Mucosa of descending colon (tissue), 3 donors: ENCODE measurements around the gene PAPPA2. TPM values are rescaled to one million over a fixed set of nuclear protein-coding genes. Genes with fewer than 3 reads are reported as not detected.

Source experiments
- ATAC-seq: fragments of 200-7000 bp; cut with Tn5 transposase; one replicate; pipeline ENCODE4 v1.9.1; 2020; ENCODE audit warnings: mild to moderate bottlenecking, moderate library complexity
- DNase-seq, 3 donors: peaks; one replicate each; pipeline ENCODE4 v3.0.0-alpha.2; 2020
- H3K36me3 ChIP-seq: fragments of 200-600 bp; one replicate; pipeline ENCODE4 v1.8.0; 2021; ENCODE audit warnings: low read depth, mild to moderate bottlenecking
- H3K4me1 ChIP-seq: fragments of 200-600 bp; one replicate; pipeline ENCODE4 v1.8.0; 2021; ENCODE audit warnings: low read depth, mild to moderate bottlenecking
- H3K4me3 ChIP-seq: fragments of 200-600 bp; one replicate; pipeline ENCODE4 v1.8.0; 2021; ENCODE audit warnings: mild to moderate bottlenecking
- H3K9me3 ChIP-seq: fragments of 200-600 bp; one replicate; pipeline ENCODE4 v1.8.0; 2021; ENCODE audit warnings: mild to moderate bottlenecking
- intact Hi-C, 2 donors: fragments of 100-400 bp; cut with DNase I in 1 of 2; cut with micrococcal nuclease in 1 of 2; formaldehyde crosslinking; loops; one replicate each; pipeline versions ENCODE4 v1.11.0 to v1.11.1; 2022; cut with DNase I, micrococcal nuclease
- total RNA-seq, 3 donors: library from RNA; stranded (reverse); fragmentation: NEBNext Ultra II Directional in 2 of 3; extraction: Animal tissue kit (Norgen Biotek cat#: 25700) in 2 of 3; gene quantifications; one replicate each; pipeline versions ENCODE4 v1.2.1 to v1.2.4, GENCODE V29; 2021 to 2023
- TF ChIP-seq, protein P1 (sequence below): fragments of 200-600 bp; IDR thresholded peaks from one replicate; pipeline ENCODE4 v1.8.0; 2022; ENCODE audit warnings: antibody characterized with exemption, mild to moderate bottlenecking
- donor health status: DM: no; HTN: no; CAD: no; lungs with moderate emphysema.
- donor health status: DM: no; HTN: no; CAD: no.
- donor health status: DM: no; HTN: yes; CAD: no.

Gene PAPPA2
- total RNA-seq, 3 donors from 2014 or later = 1.0 to 5.1 (median 1.1) TPM

DNA sequence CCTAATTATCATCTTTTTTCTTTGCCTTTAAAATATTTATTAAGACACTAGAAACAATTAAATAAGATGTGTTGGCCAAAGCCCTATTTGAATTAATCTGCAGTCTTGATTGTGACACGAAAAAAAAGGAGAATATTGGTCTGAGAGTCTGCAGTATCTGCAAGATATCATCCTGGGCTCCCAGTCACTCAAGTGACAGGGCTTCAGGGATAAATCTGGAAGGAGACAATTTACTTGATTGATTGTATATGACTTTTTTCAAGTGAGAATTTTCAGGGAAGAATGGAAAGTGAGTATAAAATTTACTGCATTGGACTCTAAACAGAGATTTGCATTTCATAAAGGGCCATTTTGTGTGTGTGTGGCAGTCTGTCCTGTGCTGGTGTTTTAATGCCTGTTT is 233.7 kb downstream of the PAPPA2 start:
- Histone ChIP-seq H3K36me3 (no peaks in the 10 kb centered on the region), H3K4me1 (no peaks in the 10 kb centered on the region), H3K4me3 (no peak overlapping the region), H3K9me3 (no peaks in the 10 kb centered on the region)
- no peak for DNase-seq
- ATAC-seq = no peak
- intact Hi-C loops = no loop called here
- TF ChIP-seq, protein P1, sequence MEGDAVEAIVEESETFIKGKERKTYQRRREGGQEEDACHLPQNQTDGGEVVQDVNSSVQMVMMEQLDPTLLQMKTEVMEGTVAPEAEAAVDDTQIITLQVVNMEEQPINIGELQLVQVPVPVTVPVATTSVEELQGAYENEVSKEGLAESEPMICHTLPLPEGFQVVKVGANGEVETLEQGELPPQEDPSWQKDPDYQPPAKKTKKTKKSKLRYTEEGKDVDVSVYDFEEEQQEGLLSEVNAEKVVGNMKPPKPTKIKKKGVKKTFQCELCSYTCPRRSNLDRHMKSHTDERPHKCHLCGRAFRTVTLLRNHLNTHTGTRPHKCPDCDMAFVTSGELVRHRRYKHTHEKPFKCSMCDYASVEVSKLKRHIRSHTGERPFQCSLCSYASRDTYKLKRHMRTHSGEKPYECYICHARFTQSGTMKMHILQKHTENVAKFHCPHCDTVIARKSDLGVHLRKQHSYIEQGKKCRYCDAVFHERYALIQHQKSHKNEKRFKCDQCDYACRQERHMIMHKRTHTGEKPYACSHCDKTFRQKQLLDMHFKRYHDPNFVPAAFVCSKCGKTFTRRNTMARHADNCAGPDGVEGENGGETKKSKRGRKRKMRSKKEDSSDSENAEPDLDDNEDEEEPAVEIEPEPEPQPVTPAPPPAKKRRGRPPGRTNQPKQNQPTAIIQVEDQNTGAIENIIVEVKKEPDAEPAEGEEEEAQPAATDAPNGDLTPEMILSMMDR = no peak

DNA sequence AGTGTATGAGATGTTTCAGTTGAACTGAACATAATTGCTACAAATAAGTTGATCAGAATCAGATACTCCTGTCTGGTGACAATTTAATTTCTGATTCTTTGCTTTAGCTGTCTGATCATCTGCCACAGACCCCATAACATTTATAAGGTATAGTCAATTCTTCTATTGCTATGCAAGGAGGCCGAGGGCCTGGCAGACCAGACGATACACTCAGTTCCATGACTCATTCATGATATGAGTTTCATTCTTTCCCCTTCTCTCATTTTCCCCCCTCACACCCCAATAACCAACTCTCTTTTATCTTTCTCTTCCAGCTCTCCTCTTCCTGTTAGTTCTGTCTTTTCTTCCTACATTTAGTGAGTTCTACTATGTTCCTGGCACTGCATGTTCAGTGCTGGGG is 236.8 kb downstream of the PAPPA2 start:
- intact Hi-C loops = no loop called here
- H3K4me1 ChIP-seq = no peaks in the 10 kb centered on the region
- TF ChIP-seq, protein P1 = no peak
- DNase-seq (no peak), ATAC-seq (no peak)
- H3K9me3 ChIP-seq = no peaks in the 10 kb centered on the region
- H3K4me3 ChIP-seq = no peak overlapping the region
- H3K36me3 ChIP-seq = no peaks in the 10 kb centered on the region

GRCh38 chr1:176701151-176701866 is 238.3 kb downstream of the PAPPA2 start:
- no peaks in the 10 kb centered on the region for H3K4me1 ChIP-seq
- no peaks in the 10 kb centered on the region for H3K9me3 ChIP-seq
- TF ChIP-seq, protein P1 = no peak
- intact Hi-C loops = no loop called here
- DNase-seq (no peak), ATAC-seq (no peak)
- H3K36me3 ChIP-seq = no peaks in the 10 kb centered on the region
- no peak overlapping the region for H3K4me3 ChIP-seq

- TF ChIP-seq, protein P1 = no peak
- DNase-seq (no peak), ATAC-seq (no peak)
- Histone ChIP-seq H3K4me3 (no peak overlapping the region), H3K4me1 (no peaks in the 10 kb centered on the region), H3K36me3 (no peaks in the 10 kb centered on the region), H3K9me3 (no peaks in the 10 kb centered on the region)
- intact Hi-C loops = no loop called here
These were observed 239.9 kb downstream of the PAPPA2 start for GRCh38 chr1:176702901-176703300.

DNA sequence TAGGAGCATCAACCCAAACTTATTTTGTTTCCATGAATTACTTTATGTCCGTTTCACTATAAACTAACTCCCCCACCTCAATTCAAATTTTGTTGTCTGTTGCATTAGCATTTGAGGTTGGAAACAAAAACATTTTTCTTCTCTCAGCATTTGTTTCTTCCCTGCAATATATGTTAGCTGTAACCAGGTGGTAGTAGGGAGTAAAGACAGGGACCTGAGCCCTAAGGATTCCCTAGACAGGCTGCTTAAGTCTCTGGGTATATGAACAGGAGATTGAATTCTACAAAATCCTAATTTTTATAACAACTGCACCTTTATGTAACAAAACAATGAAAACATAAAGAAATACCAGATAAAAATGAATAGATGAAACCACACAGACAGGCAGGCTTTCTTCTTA is 242.6 kb downstream of the PAPPA2 start:
- Histone ChIP-seq H3K36me3 (no peaks in the 10 kb centered on the region), H3K9me3 (no peaks in the 10 kb centered on the region), H3K4me3 (no peak overlapping the region), H3K4me1 (no peaks in the 10 kb centered on the region)
- TF ChIP-seq, protein P1 = no peak
- intact Hi-C loops = no loop called here
- ATAC-seq (no peak), DNase-seq (no peak)
